DMS 273 treated with DMSO at 0.1 percent for 48 hours (cell line): Measurements from ENCODE around the gene HK2.
"Not testable (repeated sequence)": the region's sequence is repeated elsewhere in the genome, so short reads cannot be mapped to it uniquely, and the experiment has no call there.

Experiments
- DNase-seq: peaks from one replicate; lab custom pipeline; 2025; lab: John Stamatoyannopoulos, UW

Gene HK2

DNA sequence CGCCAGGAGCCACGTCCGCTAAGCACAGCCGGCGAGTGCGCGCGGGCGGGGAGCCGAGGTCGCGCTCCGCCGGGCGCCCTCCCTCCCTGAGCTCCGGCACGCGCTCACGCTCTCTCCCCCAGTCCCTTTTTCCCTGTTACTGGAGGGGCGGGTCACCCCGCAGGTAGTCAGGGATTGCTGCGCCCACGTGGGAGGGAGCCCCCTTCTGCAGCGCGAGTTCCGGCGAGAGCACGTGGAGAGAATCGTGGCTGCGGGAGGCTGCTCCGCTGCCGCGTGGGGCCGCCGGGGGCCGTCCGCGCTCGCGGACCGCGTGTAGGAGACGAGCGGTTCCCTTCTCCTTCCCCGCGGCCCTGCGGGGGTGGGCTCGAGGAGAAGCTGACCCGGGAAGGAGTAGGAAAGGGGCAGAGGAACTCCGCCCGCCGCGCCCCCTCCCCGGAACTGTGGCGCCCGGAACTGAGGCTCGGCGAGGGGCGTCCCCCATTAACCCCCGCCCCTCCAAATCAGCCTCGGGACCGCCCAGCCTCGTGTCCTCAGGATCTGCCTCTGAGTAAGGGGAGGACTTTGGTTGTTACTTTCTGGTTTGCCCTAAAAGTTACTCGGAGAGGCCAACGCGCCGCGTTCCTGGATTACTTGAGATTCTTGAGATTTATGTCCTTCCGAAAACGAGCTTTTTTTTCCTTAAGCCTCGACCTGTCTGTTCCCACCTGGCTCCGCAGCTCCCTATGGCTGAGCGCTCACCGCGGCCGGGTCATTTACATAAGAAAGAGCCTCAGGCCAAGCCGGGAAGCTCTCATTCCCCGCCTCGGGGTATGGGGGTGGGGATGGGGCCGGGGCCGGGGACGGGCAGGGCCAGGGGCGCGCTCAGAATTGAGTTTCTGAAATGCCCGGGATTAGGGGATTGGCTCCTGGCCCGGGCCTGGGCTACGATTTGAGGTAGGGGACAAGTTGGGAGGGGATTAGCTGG lies 1.1 kb downstream of the HK2 start:
- peak; percentile 54 for DNase-seq

DNA sequence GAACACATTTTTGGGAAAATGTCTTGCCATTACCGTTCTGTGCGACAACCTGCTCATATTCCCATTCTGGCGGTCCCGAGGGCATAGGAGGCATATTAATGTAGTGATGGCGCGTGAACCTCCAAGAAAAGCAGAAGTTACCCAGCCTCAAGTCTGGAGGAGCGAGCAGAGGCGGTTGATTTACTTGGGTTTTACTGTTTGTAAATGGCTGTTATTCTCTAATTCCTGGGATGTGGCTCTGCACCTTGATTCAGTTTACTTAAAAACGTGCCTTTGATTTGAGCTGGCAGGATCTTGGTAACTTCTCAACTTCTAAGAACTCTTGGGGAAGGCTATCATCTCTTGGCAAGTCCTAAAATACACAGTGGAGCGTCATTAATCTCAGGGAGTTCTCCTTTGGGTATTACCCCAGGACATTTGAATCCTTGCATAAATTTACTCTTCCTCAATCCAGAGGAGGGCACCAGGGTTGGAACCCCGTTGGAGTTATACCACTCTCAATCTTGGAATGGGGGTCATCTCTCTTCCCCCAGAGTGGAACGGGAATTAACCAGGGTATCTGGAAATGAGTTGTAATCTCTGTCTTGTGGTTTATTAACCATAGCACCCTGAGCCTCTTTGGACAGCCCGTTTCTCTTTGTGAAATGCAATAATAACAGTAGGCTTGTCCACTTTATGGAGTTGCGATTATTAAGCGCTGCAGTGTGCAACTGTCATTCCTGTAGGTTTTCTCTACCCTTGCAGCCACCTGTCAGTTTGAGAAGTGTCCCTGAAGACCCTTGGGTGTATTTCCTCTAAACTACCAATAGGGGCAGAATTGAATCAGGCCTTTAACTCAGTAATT lies 2.1 kb downstream of the HK2 start:
- peak; percentile 72 for DNase-seq

DNA sequence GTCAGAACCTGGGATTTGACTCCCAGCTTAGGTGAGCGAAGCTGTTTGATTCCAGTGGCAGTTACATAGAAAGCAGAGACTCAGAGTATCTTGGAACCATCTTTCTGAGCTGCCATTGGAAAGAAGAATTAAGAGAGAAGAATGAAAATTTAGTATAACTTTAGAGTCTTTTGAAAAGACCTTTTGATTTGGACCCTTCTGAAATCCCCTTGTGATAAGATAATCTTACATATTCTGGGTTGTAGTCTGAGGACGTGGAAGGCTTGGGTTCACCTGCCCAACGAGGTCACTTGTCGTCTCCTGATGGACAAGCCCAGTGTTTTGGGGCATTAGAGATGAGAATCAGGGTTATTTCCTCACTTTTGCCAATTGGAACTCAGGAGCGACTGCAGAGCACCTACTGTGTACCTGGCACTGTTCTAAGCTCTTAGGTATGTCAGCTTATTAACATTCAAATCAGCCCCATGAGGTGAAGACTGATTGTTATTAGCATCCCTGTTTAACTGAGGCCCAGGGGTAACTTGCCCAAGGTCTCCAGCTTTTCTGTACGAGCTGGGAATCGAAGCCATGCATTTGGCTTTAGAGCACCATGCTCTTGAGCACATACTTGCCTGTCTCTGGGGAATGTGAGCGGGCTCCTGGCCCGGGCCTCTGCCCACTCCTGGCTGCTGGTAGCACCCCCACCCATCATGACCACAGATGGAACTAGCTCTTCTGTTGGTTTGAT lies 2.9 kb downstream of the HK2 start:
- no peak for DNase-seq

DNA sequence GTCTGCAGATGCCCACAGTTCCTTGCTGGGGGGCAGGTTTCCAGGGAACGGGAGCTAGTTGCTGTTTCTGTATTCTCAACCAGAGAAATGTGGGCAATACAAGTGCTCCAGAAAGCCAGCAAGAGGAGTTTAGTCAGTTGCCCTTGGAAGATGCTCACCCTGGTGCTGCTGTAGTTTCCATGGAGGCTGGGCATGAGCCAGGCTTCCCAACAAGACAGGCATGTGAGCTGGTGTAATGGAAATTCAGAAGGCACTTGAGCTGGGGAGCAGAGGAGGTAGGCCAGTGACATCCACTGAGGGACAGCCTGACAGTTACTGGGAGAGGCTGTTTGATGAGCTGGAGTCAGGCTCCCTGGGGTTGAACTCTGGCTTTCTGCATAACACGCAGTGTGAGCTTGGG lies 7.7 kb downstream of the HK2 start:
- DNase-seq = no peak

DNA sequence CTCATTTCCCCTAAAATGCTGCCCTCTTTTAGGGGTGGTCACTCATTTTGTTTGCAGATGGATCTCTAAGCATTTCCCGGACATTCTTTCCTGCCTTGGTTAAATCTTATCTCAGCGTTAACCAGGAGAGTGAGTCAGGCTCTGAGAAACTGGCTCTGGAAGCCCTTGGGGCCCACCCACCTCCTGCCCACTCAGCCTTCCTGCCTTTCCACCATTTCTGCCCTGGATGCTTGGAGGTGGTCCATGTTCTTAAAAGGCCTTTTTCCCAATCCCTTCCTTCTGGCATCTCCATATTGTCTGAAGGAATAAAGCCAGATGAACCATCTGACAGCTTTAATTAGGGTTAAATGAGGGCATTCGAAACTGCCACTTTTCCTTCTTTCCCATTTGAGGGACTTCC lies 9.5 kb downstream of the HK2 start:
- DNase-seq = no peak

DNA sequence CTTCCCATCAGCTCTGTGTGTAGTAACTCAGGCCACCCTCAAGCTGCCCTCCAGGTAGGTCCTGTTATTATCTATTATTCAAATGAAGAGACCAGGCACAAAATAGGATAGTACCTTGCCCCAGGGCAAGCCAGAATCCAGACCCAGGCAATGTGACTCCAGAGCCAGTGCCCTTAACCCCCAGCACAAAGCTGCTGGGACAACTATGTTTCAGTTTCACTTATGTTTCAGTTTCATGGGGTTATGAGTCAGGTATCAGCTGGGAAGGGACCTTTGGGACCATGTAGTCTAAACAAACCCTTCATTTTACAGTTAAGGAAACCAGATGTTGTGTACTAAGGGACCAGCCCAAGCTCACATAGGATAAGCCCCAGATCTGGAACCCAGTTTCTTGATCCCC lies 10.0 kb downstream of the HK2 start:
- DNase-seq = peak; percentile 18

DNA sequence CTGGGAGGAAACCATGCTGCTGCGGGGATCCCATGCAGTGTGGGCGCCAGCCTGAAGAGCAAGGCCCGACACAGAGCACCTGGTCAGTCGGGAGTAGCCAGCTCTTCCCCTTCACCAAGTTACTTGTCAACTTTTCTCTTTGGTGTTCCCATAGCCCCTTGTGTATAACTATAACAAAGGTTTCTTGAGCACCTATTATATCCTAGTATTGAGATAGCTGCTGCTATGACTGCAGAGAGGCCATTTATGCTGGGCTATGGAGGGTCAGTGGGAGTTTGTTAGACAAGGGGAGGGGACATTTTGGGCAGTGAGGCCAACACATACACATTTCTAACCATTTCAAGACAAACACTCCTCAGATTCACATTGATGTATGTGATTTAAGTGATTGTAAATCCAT lies 10.8 kb downstream of the HK2 start:
- DNase-seq = no peak

DNA sequence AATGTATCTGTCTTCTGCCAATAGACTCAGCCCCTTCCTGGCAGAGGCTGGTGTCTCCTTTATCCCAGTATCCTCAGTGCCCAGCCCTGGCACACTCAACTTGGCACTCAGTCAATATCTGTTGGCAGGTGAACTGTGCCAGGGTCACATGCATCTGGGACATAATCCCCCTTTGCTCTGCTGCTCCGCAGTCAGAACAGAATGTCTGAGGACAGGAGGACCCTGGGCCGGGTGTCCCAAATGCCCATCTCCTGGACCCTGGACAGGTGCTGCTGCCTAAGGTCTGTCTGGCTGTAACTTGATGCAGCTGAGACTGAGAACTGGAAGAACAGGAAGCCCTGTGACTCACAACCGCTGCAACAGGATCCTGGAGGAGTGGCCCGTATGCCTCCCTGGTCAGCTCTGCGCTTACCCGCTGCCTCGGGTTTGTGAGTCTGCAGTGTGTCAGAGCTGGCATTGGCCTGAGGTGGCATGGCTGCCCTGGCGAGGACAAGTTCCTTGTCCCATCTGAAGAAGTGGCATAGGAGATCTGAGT lies 11.4 kb downstream of the HK2 start:
- peak; percentile 37 for DNase-seq

DNA sequence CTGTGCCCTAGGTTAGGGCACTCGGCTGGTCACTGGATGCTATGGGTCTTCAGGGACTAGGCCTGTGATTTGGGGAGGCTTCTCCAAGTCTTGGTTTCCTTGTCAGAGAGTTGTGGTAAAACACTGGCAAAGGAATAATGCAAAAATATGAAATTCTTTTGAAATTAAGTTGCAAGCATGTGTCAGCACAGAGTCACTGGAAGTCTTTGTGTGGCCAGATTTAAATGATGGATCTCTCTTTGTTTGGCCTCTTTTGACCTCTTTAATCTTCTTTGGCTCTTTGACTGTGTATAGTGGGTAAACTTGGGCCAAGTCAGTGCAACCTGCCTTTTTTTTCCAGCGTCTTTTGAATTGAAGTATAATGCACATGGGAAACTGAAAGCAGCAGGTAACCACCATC lies 12.1 kb downstream of the HK2 start:
- DNase-seq = no peak

DNA sequence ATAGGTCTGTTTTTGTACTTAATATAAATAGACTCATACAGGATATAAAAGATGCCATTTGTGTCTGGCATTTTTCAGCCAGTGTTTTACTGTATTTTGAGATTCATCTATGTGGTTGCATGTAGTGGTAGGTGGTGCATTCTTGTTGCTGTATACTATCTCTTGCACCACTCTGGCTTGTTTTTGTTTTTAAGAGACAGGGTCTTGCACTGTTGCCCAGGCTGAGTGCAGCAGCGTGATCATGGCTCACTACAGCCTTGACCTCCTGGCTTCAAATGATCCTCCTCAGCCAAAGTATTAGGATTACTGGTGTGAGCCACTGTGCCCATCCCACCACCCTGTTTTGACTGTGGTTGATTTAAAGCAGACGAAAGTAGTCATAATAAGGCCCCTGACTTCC lies 12.6 kb downstream of the HK2 start:
- no peak for DNase-seq

DNA sequence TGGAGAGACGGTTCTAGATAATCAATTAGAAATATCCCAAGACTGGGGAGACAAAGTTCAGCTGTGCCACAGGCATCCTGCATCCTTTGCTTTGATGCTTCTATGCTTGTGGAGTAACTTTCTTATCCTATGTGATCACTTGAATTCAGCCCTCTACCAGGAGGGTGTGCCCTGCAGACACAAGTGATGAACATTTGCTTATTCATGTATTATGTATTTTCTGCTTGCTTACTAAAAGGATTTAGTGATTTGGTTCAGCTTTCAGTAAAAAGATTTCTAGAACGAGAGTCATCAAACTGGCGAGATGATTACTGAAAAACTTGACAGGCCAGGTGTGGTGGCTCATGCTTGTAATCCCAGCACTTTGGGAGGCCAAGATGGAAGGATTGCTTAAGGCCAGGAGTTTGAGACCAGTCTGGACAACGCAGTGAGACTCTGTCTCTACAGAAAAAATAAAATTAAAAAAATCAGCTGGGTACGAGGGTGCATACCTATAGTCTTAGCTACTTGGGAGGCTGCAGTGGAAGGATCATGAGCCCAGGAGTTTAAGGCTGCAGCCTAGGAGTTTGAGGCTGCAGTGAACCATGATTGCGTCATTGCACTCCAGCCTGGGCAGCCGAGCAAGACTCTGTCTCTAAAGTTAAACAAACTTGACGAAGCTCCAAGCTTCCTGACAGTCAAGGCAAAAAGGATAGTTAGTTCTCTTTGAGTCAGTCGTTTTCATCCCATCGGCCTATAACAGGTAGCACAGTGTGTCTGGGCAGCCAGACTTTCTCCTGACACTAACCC lies 13.3 kb downstream of the HK2 start:
- DNase-seq = no peak

DNA sequence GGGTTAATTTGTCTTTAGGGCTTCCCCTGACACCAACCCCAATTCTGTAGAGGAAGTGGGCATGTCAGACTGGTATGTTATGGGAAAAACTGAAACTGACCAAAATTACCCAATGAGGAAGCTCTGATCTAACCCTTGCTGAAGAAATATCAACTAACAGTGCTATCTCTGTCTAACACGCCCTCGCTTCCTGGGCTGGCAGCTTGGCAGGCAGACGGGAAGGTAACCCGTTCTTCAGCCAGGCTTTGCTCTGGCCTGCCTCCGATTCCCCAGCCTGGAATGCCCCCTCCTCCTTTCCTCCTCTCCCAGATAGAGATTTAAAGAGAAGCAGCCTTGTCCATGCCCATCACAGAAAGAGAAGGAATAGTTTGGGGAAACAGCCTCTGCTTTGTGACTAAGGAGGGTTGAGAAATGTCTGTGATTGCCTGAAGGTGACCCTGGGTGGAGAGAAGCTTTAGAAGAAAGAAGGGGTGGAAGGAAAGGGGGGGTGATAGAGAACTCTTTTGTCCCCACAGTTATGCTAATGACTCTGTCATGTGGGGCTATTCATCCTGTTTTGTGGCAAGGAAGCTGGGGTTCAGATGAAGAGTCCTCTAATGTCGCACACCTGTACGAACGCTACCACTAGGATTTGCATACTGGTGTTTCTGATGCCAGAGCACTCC lies 15.4 kb downstream of the HK2 start:
- no peak for DNase-seq

DNA sequence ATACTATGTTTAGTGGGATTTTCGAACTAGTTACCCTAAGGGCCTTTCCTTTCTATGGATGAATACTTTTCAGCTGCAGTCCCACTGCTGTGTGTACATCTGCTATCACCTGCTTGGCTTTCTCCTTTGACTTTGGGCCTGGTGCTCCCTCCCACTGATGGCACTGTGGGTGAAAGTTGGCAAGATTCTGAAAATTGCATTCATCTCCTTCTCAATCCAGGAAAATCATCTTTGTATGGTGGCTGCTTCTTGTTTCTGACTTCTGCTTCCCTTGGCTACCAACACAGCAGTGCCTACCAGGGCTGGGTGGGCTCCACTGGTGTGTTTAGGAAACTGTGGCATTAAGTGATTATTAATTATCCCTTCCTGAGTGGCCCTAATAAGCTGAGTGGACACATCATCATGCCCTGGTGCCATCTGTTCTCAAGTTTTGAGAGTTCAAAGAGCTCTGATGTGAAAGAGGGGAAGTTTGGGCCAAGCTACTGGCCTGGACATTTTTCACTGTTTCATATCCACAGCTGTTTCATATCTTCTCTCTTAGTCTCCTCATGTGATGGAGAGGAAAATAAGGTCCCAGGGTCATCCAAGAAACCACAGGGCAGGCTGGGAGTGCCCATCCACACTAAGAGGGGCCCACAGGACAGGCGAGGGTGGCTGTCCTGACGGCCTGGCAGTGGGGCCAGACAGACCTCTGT lies 16.7 kb downstream of the HK2 start:
- no peak for DNase-seq

DNA sequence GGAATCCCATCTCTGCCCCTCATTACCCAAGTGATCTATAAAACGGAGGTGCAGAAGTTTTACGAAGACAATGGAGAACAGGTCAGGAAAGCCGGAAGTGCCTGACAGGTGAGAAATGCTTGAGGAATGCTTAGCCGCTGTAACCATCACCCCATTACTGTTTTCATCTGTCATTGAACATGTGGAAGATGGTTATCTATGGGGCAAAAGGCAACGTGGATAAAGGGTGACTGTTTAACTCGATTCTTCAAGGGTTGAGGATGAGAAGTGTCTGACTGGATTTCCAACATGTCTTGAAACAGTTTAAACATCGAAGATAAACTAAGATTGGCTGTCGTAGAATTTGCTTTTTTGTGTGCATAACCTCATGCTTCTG lies 17.3 kb downstream of the HK2 start:
- no peak for DNase-seq

DNA sequence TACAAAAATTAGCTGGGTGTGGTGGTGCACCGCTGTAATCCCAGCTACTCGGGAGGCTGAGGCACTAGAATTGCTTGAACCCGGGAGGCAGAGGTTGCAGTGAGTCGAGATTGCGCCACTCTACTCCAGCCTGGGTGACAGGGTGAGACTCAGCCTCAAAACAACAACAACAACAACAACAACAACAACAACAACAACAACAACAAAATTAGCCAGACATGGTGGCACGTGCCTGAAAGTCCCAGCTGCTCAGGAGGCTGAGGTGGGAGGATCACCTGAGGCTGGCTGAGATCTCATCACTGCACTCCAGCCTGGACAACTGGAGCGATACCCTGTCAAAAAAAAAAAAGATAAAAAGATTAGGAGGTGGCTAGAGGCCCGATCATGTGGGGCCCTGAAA lies 19.4 kb downstream of the HK2 start:
- not testable (repeated sequence) for DNase-seq

DNA sequence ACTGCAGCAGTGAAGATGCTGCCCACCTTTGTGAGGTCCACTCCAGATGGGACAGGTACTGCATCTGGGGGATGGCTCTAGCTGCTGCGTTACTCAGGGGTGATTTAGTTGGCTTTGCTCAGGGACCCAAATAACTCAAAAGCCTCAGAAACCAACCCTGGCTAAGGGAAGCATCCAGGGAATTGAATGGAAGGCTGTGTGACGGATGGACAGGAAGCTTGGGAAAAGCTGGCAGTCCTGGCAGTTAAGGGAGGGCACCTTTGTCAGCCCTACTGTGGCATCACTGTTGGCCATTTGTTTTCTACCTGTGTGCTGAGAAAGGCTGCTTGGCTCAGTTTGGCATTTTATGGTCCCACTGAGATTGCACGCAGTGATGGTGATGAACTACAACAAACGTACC lies 20.5 kb downstream of the HK2 start:
- DNase-seq = no peak

DNA sequence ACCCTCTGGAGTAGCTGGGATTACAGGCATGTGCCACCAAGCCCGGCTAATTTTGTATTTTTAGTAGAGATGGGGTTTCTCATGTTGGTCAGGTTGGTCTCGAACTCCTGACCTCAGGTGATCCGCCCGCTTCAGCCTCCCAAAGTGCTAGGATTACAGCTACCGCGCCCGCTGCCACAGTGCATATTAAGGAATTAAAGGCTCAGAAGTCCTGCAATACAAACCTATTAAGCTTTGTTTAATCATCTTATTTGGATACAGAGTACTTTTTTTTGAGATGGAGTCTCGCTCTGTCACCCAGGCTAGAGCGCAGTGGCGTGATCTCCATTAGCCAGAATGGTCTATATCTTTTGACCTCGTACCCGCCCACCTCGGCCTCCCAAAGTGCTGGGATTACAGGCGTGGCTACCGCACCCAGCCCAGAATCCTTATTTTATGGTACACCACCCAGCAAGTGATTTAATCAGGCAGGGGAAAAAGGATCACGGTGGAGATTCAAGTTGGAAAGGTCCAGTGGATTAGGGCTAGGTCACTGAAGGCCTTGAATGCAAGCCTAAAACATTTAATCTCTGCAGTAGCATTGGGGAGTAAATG lies 21.3 kb downstream of the HK2 start:
- not testable (repeated sequence) for DNase-seq

DNA sequence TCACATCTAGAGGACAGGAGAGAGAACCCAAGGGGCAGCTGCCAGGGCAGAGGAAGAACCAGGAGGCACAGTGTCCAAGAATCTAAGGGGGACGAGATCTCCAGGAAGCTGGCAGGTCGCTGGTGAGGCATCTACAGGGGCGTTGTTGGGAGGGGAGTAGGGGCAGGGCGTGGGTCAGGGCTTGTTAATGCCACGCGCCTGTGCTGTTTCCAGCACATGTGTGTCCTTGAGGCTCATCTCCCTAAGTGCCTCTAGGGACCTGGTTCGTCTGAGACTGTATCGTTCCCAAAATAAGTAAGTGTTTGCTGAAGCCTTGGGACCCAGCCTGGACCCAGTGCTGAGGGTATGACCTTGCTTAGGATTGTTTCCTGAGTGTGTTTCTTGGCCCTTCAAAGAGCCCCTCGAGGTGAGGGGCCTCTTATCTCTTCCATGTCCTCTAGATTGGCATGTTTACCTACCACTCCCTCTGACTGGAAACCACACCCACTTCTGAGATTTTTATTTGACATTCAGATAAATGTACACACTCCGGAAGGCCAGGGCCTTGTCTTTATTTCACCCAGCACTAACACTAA lies 22.2 kb downstream of the HK2 start:
- DNase-seq = no peak

DNA sequence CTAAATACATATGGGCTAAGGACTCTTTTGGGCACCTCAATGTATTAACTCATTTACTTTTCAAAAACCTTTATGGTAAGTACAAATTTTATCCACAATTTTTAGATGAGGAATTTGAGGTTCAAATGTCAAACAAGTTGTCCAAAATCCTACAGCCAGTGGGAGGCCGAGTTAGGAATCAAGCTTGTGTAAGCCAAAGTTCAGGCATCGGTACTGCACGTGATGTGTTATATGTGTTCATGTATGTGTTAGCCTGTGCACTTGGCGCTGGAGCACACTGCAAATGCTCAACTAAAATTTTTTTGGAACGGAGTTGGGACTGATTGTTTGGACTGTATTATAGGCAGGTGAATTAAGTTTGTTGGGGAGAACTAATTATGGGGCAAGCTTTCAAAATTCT lies 22.7 kb downstream of the HK2 start:
- DNase-seq = no peak
